ENCODE measurements around the gene TOP3B. TPM values are rescaled to one million over a fixed set of nuclear protein-coding genes. Genes with fewer than 3 reads are reported as not detected.
A peak's percentile ranks its signal among the peaks of the same experiment; 100 is the strongest.
"Not testable (repeated sequence)": the region's sequence is repeated elsewhere in the genome, so short reads cannot be mapped to it uniquely, and the experiment has no call there.

The TOP3B gene
- total RNA-seq, 1 donor from 2014 or later, result 24.8 TPM

DNA sequence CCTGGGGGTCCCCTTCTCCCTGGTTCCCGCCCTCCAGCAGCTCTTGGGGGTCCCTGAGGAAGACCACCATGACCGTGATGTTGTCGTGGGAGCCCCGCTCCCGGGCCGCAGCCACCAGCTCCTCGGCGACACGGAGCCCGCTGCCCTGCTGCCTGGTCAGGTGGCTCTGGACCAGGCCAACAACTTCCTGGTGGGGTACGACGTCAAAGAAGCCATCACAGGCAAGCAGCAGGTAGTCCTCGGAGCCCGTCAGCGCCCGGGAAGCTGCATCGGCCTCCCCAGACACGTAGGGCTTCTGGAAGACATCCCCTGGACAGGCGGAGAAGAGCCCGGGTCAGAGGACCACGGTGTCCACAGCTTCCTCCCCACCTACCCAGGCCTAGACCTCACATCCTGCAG, 59.4 kb downstream of the TOP3B start:
- DNase-seq (ENCODE audit: low spot score), result no peak

GRCh38 chr22:21922370-21923162, 60.0 kb downstream of the TOP3B start:
- no peak for DNase-seq (ENCODE audit: low spot score)

DNA sequence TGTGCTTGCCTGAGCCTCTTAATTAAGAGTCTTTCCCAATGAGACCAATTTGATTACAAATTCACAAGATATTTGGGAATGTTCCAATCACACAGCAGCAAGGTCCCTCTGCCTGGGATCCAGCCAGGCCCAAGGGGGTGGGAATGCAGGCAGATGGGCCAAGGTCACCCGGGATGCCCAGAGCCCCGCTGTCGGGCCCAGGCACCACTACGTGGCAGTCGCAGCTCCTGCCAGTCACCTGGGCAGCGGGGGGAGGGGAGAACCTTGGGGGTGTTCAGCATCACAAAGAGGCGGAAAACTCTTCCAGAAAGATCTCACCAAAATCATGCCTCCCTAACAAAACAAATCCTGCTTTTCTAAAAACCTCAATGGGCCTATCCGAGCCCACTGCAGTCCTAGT, 60.9 kb downstream of the TOP3B start:
- DNase-seq (ENCODE audit: low spot score), result no peak

GRCh38 chr22:21921184-21921721, 61.3 kb downstream of the TOP3B start:
- DNase-seq (ENCODE audit: low spot score), result no peak

GRCh38 chr22:21920341-21921183, 62.0 kb downstream of the TOP3B start:
- DNase-seq (ENCODE audit: low spot score), result no peak

- DNase-seq (ENCODE audit: low spot score), result no peak
These were observed 62.9 kb downstream of the TOP3B start for GRCh38 chr22:21919526-21920307.

DNA sequence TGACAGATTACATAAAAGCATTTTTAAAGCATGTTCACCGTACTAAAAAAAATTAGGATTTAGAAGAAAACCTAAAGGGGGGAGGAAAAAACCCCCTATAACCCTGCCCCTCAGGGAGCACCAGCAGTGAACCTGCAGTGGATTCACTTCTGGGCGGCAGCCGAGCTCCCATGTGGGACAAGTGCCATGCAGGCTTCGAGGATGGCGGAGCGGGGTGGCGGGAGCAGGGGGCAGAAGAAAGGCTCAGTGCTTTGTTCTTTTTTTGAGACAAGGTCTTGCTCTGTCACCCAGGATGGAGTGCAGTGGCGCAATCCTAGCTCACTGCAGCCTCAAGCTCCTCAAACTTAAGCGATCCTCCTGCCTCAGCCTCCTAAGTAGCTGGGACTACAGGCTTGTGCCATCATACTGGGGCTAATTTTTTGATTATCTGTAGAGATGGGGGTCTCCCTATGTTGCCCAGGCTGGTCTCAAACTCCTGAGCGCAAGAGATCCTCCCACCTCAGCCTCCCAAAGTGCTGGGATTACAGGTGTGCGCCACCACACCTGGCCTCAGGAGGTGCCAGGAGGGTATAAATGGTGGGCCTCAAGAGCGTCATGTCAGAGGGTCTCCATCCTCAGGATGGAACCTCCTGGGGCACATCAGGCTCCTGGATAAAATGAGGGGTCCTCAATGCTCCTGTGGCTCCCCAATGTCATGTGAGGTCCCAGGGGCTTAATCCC, 64.0 kb downstream of the TOP3B start:
- no peak for DNase-seq (ENCODE audit: low spot score)

DNA sequence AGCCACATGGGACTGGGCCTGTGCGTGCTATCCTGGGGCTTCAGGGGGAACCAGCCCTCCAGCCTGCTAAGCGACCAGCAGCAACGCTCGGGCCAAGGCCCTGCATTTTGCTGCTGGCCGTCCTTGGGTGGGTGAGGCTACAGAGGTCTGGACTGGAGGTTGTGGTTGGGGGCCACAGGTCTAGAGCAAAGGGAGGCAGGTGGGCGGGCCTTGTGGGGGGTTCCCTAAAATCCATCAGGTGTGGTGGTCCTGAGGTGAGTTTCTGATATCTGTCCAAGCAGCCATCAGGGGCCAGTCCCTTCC, 64.7 kb downstream of the TOP3B start:
- DNase-seq (ENCODE audit: low spot score), result no peak

DNA sequence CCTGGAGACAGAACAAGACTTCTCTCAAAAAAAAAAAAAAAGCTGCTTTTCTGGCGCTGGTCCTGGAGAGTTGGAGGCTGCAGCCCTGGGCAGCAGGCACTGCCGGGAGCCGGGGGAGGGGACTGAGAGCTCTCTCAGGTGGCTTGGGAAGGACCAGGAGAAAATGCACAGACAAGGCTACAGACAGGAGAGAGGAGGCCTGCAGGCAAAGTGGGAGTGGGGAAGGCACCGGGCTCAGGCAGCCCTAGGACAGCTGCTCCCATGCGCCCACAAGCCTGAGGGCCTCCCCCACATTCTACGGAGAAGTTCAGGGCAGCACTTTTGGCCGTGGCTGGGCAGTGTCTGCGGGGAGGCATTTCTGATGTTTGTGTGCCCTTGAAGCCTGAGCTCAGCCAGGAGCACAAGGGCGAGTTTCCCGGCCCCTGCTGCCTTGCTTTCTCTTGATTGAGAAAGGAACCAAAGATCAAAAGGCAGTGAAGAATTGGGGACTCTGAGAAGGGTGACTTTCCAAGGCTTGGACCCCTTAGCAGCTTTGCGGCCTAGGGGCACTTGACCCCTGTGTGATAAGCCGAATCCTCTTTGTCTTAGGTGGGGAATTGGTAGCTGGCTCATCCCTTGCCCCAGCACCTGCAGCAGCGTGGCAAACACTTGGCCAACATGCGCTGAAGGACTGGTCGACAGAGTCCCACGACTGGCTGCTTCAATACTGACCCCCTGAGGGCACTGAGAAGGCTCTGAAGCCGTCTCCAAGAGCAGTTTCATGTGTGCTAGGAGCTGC, 65.2 kb downstream of the TOP3B start:
- DNase-seq (ENCODE audit: low spot score), result peak; percentile 66

GRCh38 chr22:21916309-21916918, 66.2 kb downstream of the TOP3B start:
- peak; percentile 36 for DNase-seq (ENCODE audit: low spot score)

- DNase-seq (ENCODE audit: low spot score), result peak; percentile 47
These were observed 66.8 kb downstream of the TOP3B start for GRCh38 chr22:21915624-21916308.

GRCh38 chr22:21914033-21914642, 68.4 kb downstream of the TOP3B start:
- not testable (repeated sequence) for DNase-seq (ENCODE audit: low spot score)

GRCh38 chr22:21910367-21910766, 72.2 kb downstream of the TOP3B start:
- DNase-seq (ENCODE audit: low spot score), result not testable (repeated sequence)

DNA sequence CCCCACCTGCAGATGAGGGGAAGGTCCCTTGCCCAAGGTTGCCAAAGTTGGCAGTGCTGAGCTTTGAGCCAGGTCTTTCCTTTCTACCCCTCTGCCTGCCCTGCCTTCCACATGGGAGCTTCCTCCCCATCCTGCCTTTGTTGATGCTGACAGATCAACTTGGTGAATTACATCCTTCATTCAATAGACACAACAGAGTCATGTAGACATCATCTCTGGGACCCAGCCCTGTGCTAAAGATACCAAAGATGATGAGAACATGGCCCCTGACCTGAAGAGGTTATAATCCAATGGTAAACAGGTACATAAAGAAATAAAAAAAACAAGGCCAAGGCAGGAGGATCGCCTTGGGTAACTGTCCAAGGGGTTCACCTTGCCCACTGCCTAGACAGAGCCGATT, 72.7 kb downstream of the TOP3B start:
- no peak for DNase-seq (ENCODE audit: low spot score)

GRCh38 chr22:21907638-21908522, 74.7 kb downstream of the TOP3B start:
- no peak for DNase-seq (ENCODE audit: low spot score)
